Esophagus muscularis mucosa (tissue), 4 donors: Measurements from ENCODE around the gene HENMT1.

Experiments used
- CTCF ChIP-seq, 3 experiments: fragments of 200-600 bp in 2 of 3; fragments of 450-650 bp in 1 of 3; sonication (generic) in 2 of 3; IDR thresholded peaks; one replicate each; pipeline ENCODE4 v1.5.1; 2017 to 2019; ENCODE audit warnings: antibody characterized with exemption in 3 of 3, mild to moderate bottlenecking in 2 of 3, moderate library complexity in 1 of 3
- EP300 ChIP-seq: sonication (generic); formaldehyde crosslinking; IDR thresholded peaks from one replicate; pipeline ENCODE4 v1.6.1; 2017; ENCODE audit warnings: antibody characterized with exemption
- POLR2A ChIP-seq: fragments of 450-650 bp; IDR thresholded peaks from one replicate; pipeline ENCODE4 v1.6.1; 2017; ENCODE audit warnings: antibody characterized with exemption, moderate library complexity, mild to moderate bottlenecking, low read depth
- POLR2AphosphoS5 ChIP-seq, 2 donors: sonication (generic); formaldehyde crosslinking; IDR thresholded peaks; one replicate each; pipeline ENCODE4 v1.6.1; 2017; ENCODE audit warnings: antibody characterized with exemption in 2 of 2

- TF ChIP-seq EP300, result no peak
- TF ChIP-seq POLR2A, result no peak
- TF ChIP-seq CTCF (IDR thresholded peaks at IDR 0.05), result peak; percentile 64 to 68 (median 65)
- TF ChIP-seq POLR2AphosphoS5 (IDR thresholded peaks at IDR 0.05), result no peak
Measured at GRCh38 chr1:108643492-108644335, 17.2 kb downstream of the HENMT1 start.
